H9 (cell line): ENCODE measurements around the gene ARHGAP10. TPM values are rescaled to one million over a fixed set of nuclear protein-coding genes. Genes with fewer than 3 reads are reported as not detected.

Experiments
- DNase-seq: peaks from one replicate; pipeline ENCODE4 v3.0.0-alpha.2; 2017
- H2AFZ ChIP-seq: one replicate; pipeline ENCODE4 v1.6.1; 2013; ENCODE audit warnings: mild to moderate bottlenecking, low read length, control low read depth, moderate library complexity
- H2AK5ac ChIP-seq: 2 replicates; pipeline ENCODE4 v1.6.1; 2013; ENCODE audit warnings: low read length, control low read depth, mixed read lengths; ENCODE audit not compliant: insufficient read length
- H2BK120ac ChIP-seq: one replicate; pipeline ENCODE4 v1.6.1; 2013; ENCODE audit warnings: low read depth, mild to moderate bottlenecking, low read length, control low read depth, inconsistent platforms; ENCODE audit not compliant: poor library complexity, severe bottlenecking
- H2BK12ac ChIP-seq: 2 replicates; pipeline ENCODE4 v1.6.1; 2013; ENCODE audit warnings: low read length, control low read depth, mixed read lengths, low read depth; ENCODE audit not compliant: insufficient read length
- H2BK15ac ChIP-seq: 2 replicates; pipeline ENCODE4 v1.6.1; 2013; ENCODE audit warnings: low read depth, low read length, control low read depth
- H2BK20ac ChIP-seq: one replicate; pipeline ENCODE4 v1.6.1; 2013; ENCODE audit warnings: low read depth, mild to moderate bottlenecking, low read length, control low read depth, inconsistent platforms; ENCODE audit not compliant: poor library complexity, severe bottlenecking
- H2BK5ac ChIP-seq: 2 replicates; pipeline ENCODE4 v1.6.1; 2013; ENCODE audit warnings: low read length, control low read depth, mixed read lengths; ENCODE audit not compliant: insufficient read length
- H3K14ac ChIP-seq: 2 replicates; pipeline ENCODE4 v1.6.1; 2013; ENCODE audit warnings: low read length, control low read depth; ENCODE audit not compliant: insufficient read depth
- H3K18ac ChIP-seq: 2 replicates; pipeline ENCODE4 v1.6.1; 2013; ENCODE audit warnings: low read depth, mild to moderate bottlenecking, mixed read lengths, low read length, control low read depth; ENCODE audit not compliant: insufficient read length
- H3K23ac ChIP-seq: 2 replicates; pipeline ENCODE4 v1.6.1; 2013; ENCODE audit warnings: low read length, control low read depth, mixed read lengths, low read depth; ENCODE audit not compliant: insufficient read length
- H3K23me2 ChIP-seq: 2 replicates; pipeline ENCODE4 v1.6.1; 2013; ENCODE audit warnings: low read depth, mild to moderate bottlenecking, mixed read lengths, low read length, control low read depth; ENCODE audit not compliant: insufficient read length, poor library complexity, severe bottlenecking
- H3K27ac ChIP-seq: 2 replicates; pipeline ENCODE4 v1.5.1; 2013; ENCODE audit warnings: low read length, control low read depth, mixed read lengths, low read depth; ENCODE audit not compliant: insufficient read length
- H3K27me3 ChIP-seq: 2 replicates; pipeline ENCODE4 v1.6.1; 2013; ENCODE audit warnings: low read length, control low read depth, inconsistent platforms; ENCODE audit not compliant: insufficient read depth
- H3K4ac ChIP-seq: 2 replicates; pipeline ENCODE4 v1.6.1; 2013; ENCODE audit warnings: low read depth, mild to moderate bottlenecking, control low read depth, inconsistent platforms, low read length, moderate library complexity
- H3K4me1 ChIP-seq: 2 replicates; pipeline ENCODE4 v1.6.1; 2013; ENCODE audit warnings: low read length, control low read depth, inconsistent platforms; ENCODE audit not compliant: insufficient read depth
- H3K4me2 ChIP-seq: 2 replicates; pipeline ENCODE4 v1.6.1; 2013; ENCODE audit warnings: low read length, control low read depth, mixed read lengths; ENCODE audit not compliant: insufficient read length, insufficient read depth
- H3K56ac ChIP-seq: 2 replicates; pipeline ENCODE4 v1.6.1; 2013; ENCODE audit warnings: low read depth, mild to moderate bottlenecking, mixed read lengths, low read length, control low read depth; ENCODE audit not compliant: insufficient read length
- H3K79me1 ChIP-seq: 2 replicates; pipeline ENCODE4 v1.6.1; 2013; ENCODE audit warnings: low read depth, mild to moderate bottlenecking, moderate library complexity, low read length, control low read depth, inconsistent platforms; ENCODE audit not compliant: insufficient read depth, poor library complexity, severe bottlenecking
- H3K79me2 ChIP-seq: 2 replicates; pipeline ENCODE4 v1.6.1; 2013; ENCODE audit warnings: low read length, control low read depth, inconsistent platforms; ENCODE audit not compliant: insufficient read depth
- H3K9ac ChIP-seq: 2 replicates; pipeline ENCODE4 v1.6.1; 2013; ENCODE audit warnings: low read length, control low read depth, mixed read lengths; ENCODE audit not compliant: insufficient read length; ENCODE audit errors: extremely low read depth
- H3K9me3 ChIP-seq: one replicate; pipeline ENCODE4 v1.6.1; 2013; ENCODE audit warnings: low read depth, low read length, inconsistent platforms; ENCODE audit not compliant: control insufficient read depth
- H3T11ph ChIP-seq: one replicate; pipeline ENCODE4 v1.6.1; 2013; ENCODE audit warnings: mild to moderate bottlenecking, low read length, control low read depth, inconsistent platforms
- H4K20me1 ChIP-seq: one replicate; pipeline ENCODE4 v1.6.1; 2013; ENCODE audit not compliant: control insufficient read depth, insufficient read length, insufficient read depth
- H4K5ac ChIP-seq: 2 replicates; pipeline ENCODE4 v1.6.1; 2013; ENCODE audit warnings: low read depth, mild to moderate bottlenecking, mixed read lengths, low read length, control low read depth; ENCODE audit not compliant: insufficient read length
- H4K8ac ChIP-seq: replicated peaks from 2 replicates; pipeline ENCODE4 v1.6.1; 2013; ENCODE audit warnings: low read length, control low read depth, mixed read lengths, low read depth; ENCODE audit not compliant: insufficient read length
- H4K91ac ChIP-seq: 2 replicates; pipeline ENCODE4 v1.6.1; 2013; ENCODE audit warnings: low read depth, mild to moderate bottlenecking, moderate library complexity, mixed read lengths, low read length, control low read depth; ENCODE audit not compliant: insufficient read length
- H3K27ac Mint-ChIP-seq, 3 experiments: 2 replicates in 2 of 3; 3 replicates in 1 of 3; pipeline ENCODE4 v1.8.0; 2020 to 2021; ENCODE audit warnings: mixed read lengths in 3 of 3, mild to moderate bottlenecking in 1 of 3, moderate library complexity in 1 of 3
- H3K27me3 Mint-ChIP-seq: 2 replicates; pipeline ENCODE4 v1.8.0; 2021; ENCODE audit warnings: low read depth, mild to moderate bottlenecking, moderate library complexity, mixed read lengths
- H3K36me3 Mint-ChIP-seq, 3 experiments: 2 replicates in 2 of 3; 3 replicates in 1 of 3; pipeline ENCODE4 v1.8.0; 2020 to 2021; ENCODE audit warnings: low read depth in 3 of 3, mixed read lengths in 3 of 3; ENCODE audit not compliant: insufficient read depth in 1 of 3
- H3K4me1 Mint-ChIP-seq, 2 experiments: 2 replicates each; pipeline ENCODE4 v1.8.0; 2020; ENCODE audit warnings: mixed read lengths in 2 of 2
- H3K4me3 Mint-ChIP-seq, 2 experiments: 2 replicates in 1 of 2; 3 replicates in 1 of 2; pipeline ENCODE4 v1.8.0; 2020 to 2021; ENCODE audit warnings: mild to moderate bottlenecking in 2 of 2, mixed read lengths in 2 of 2, moderate library complexity in 1 of 2
- H3K9me3 Mint-ChIP-seq, 2 experiments: 2 replicates in 1 of 2; 3 replicates in 1 of 2; pipeline ENCODE4 v1.8.0; 2020; ENCODE audit warnings: mild to moderate bottlenecking in 2 of 2, mixed read lengths in 2 of 2, moderate library complexity in 1 of 2
- WGBS: extraction: QIAGEN DNeasy Blood & Tissue Kit; methylation state at CpG from one replicate; pipeline ENCODE4 v1.1.7; 2013; ENCODE audit warnings: missing lambda C conversion rate, low lambda C conversion rate, mixed read lengths; ENCODE audit not compliant: insufficient read length; ENCODE audit errors: extremely low coverage; 5-methylcytosine and 5-hydroxymethylcytosine counted together
- total RNA-seq: library from RNA; stranded (reverse); gene quantifications from 2 replicates; pipeline ENCODE4 v1.2.1, GENCODE V29; 2021
- TF ChIP-seq, protein P1 (sequence below): fragments of 200-600 bp; sonication (generic); conservative IDR thresholded peaks from 3 replicates; pipeline ENCODE4 v1.8.0; 2021; ENCODE audit warnings: antibody characterized with exemption, mild to moderate bottlenecking

ARHGAP10 gene
- total RNA-seq, 1 experiment from 2014 or later, result 7.8 TPM

GRCh38 chr4:147717878-147718277 is 14.0 kb upstream of the ARHGAP10 start:
- TF ChIP-seq, protein P1, sequence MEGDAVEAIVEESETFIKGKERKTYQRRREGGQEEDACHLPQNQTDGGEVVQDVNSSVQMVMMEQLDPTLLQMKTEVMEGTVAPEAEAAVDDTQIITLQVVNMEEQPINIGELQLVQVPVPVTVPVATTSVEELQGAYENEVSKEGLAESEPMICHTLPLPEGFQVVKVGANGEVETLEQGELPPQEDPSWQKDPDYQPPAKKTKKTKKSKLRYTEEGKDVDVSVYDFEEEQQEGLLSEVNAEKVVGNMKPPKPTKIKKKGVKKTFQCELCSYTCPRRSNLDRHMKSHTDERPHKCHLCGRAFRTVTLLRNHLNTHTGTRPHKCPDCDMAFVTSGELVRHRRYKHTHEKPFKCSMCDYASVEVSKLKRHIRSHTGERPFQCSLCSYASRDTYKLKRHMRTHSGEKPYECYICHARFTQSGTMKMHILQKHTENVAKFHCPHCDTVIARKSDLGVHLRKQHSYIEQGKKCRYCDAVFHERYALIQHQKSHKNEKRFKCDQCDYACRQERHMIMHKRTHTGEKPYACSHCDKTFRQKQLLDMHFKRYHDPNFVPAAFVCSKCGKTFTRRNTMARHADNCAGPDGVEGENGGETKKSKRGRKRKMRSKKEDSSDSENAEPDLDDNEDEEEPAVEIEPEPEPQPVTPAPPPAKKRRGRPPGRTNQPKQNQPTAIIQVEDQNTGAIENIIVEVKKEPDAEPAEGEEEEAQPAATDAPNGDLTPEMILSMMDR, result no peak
- Histone ChIP-seq H3K27me3 (no peaks in the 10 kb centered on the region), H4K8ac (no peak overlapping the region), H2BK12ac (no peak overlapping the region), H3K4me2 (no peak overlapping the region), H4K20me1 (no peaks in the 10 kb centered on the region), H3K4me1 (no peaks in the 10 kb centered on the region), H3K9me3 (no peaks in the 10 kb centered on the region), H3K4ac (no peak overlapping the region), H3K27ac (no peak overlapping the region), H3T11ph (no peak overlapping the region), H3K9ac (no peak overlapping the region), H3K14ac (no peak overlapping the region), H4K5ac (no peak overlapping the region), H3K23me2 (no peaks in the 10 kb centered on the region), H2BK120ac (no peak overlapping the region), H2AFZ (no peak overlapping the region), H4K91ac (no peak overlapping the region), H3K18ac (no peak overlapping the region), H3K79me2 (no peaks in the 10 kb centered on the region), H2BK15ac (no peak overlapping the region), H3K56ac (no peak overlapping the region), H3K23ac (no peak overlapping the region), H2AK5ac (no peak overlapping the region), H2BK20ac (no peak overlapping the region), H2BK5ac (no peak overlapping the region), H3K79me1 (no peaks in the 10 kb centered on the region)
- no peaks in the 10 kb centered on the region for H3K36me3 Mint-ChIP-seq
- H3K27me3 Mint-ChIP-seq, result no peaks in the 10 kb centered on the region
- WGBS, result no CpG with 5 or more reads among the region's 1 CpG
- H3K9me3 Mint-ChIP-seq, result no peaks in the 10 kb centered on the region
- DNase-seq, result no peak
- no peaks in the 10 kb centered on the region for H3K4me1 Mint-ChIP-seq
- no peak overlapping the region for H3K4me3 Mint-ChIP-seq
- no peak overlapping the region for H3K27ac Mint-ChIP-seq
